Breast epithelium (tissue), 4 donors: ENCODE measurements around the gene LSM11. TPM values are rescaled to one million over a fixed set of nuclear protein-coding genes. Genes with fewer than 3 reads are reported as not detected.
"Not testable (repeated sequence)": the region's sequence is repeated elsewhere in the genome, so short reads cannot be mapped to it uniquely, and the experiment has no call there.

ENCODE experiments used
- DNase-seq, 2 donors: peaks; one replicate each; pipeline ENCODE4 v3.0.0-alpha.2; 2019; ENCODE audit warnings: low spot score in 2 of 2
- H3K27ac ChIP-seq, 2 donors: fragments of 200-600 bp; sonication (generic) in 1 of 2; one replicate each; pipeline ENCODE4 v1.5.1; 2016 to 2019; ENCODE audit warnings: mild to moderate bottlenecking in 1 of 2
- H3K27me3 ChIP-seq, 2 donors: fragments of 200-600 bp; sonication (generic) in 1 of 2; one replicate each; pipeline versions ENCODE4 v1.5.1 to v1.6.0; 2017 to 2019; ENCODE audit warnings: control low read depth in 1 of 2, mild to moderate bottlenecking in 1 of 2
- H3K36me3 ChIP-seq: fragments of 200-600 bp; one replicate; pipeline ENCODE4 v1.5.1; 2019
- H3K4me1 ChIP-seq, 2 donors: fragments of 200-600 bp; sonication (generic); one replicate each; pipeline ENCODE4 v1.5.1; 2016 to 2019; ENCODE audit warnings: control low read depth in 1 of 2
- H3K4me3 ChIP-seq, 3 donors: fragments of 200-600 bp; sonication (generic); 1 replicate in 2 of 3; 2 replicates in 1 of 3; pipeline ENCODE4 v1.5.1; 2016 to 2019; ENCODE audit warnings: mild to moderate bottlenecking in 3 of 3, moderate library complexity in 2 of 3
- H3K9me3 ChIP-seq, 2 donors: fragments of 200-600 bp; sonication (generic) in 1 of 2; one replicate each; pipeline ENCODE4 v1.5.1; 2016 to 2019; ENCODE audit warnings: control low read depth in 1 of 2
- POLR2A ChIP-seq: fragments of 450-650 bp; IDR thresholded peaks from one replicate; pipeline ENCODE4 v1.6.1; 2016; ENCODE audit warnings: antibody characterized with exemption, mild to moderate bottlenecking, moderate library complexity
- POLR2AphosphoS5 ChIP-seq, 3 donors: sonication (generic); formaldehyde crosslinking; IDR thresholded peaks; one replicate each; pipeline ENCODE4 v1.6.1; 2017; ENCODE audit warnings: antibody characterized with exemption in 3 of 3
- intact Hi-C: fragments of 100-400 bp; cut with DNase I; formaldehyde crosslinking; loops from one replicate; pipeline ENCODE4 v1.15.1; 2023; ENCODE audit warnings: low total_unique reads
- total RNA-seq, 3 donors: library from RNA; depleted of rRNA; stranded (reverse); fragments of >200 nt; gene quantifications; one replicate each; pipeline ENCODE4 v1.1.0, GENCODE V29; 2016
- TF ChIP-seq, protein P1 (sequence below), 3 donors: fragments of 450-650 bp; IDR thresholded peaks; one replicate each; pipeline ENCODE4 v1.5.1; 2016 to 2017; ENCODE audit warnings: antibody characterized with exemption in 3 of 3, mild to moderate bottlenecking in 3 of 3, moderate library complexity in 3 of 3

The LSM11 gene
- 1 to 10 TPM; 1.8 to 5.7 (median 4.6) TPM for total RNA-seq

DNA sequence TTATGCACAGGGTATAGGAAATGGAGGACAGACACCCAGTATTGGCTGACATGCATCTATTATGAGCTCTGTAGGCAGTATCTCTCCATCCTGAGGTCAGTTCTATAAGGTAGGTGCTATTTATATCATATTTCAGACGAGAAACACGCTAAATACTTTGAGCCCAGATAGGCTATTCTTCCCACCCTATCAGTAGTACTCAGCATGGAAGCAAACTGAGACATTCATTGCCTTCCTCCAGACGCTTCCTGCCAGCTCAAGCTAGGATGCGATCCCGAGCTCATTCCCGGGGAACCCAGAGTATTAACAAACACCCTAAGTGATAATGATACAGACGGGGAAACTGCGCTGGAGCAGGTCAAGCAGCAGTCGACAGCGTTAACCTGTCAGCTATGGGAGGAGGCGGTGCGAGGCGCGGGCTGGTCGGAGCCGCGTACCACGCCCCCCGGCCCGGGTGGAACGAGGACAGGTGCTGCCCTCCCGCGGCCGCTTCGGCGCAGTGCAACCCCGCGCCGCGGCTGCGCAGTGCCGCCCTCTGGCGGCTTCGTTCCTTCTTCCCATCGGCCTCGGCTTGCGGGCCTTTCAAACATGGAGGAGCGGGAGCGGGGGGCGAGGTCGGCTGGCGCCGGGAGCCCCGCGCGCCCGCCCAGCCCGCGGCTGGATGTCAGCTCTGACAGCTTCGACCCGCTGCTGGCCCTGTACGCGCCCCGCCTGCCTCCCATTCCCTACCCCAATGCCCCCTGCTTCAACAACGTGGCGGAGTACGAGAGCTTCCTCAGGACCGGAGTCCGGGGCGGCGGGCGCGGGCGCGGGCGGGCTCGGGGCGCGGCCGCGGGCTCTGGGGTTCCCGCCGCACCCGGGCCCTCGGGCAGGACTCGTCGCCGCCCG is at the start of gene LSM11:
LSM11 (plus strand) TSS at position 550 of the 888 bp plus-strand sequence; CDS start at position 589, 39 bp downstream.
- Histone ChIP-seq H3K4me1 (no peaks in the 10 kb centered on the region), H3K27ac (peak within 1 kb of the TSS; percentile 59 to 65), H3K36me3 (no peaks in the 10 kb centered on the region), H3K27me3 (no peaks in the 10 kb centered on the region), H3K9me3 (no peaks in the 10 kb centered on the region), H3K4me3 (peak within 1 kb of the TSS; percentile 82 to 92 (median 83))
- peak; percentile 81 to 83 for DNase-seq
- intact Hi-C loops = no loop called here
- TF ChIP-seq POLR2A (no peak), POLR2AphosphoS5 (IDR thresholded peaks at IDR 0.05) (peak in 1 of 3 donors; percentile 8)
- TF ChIP-seq, protein P1, sequence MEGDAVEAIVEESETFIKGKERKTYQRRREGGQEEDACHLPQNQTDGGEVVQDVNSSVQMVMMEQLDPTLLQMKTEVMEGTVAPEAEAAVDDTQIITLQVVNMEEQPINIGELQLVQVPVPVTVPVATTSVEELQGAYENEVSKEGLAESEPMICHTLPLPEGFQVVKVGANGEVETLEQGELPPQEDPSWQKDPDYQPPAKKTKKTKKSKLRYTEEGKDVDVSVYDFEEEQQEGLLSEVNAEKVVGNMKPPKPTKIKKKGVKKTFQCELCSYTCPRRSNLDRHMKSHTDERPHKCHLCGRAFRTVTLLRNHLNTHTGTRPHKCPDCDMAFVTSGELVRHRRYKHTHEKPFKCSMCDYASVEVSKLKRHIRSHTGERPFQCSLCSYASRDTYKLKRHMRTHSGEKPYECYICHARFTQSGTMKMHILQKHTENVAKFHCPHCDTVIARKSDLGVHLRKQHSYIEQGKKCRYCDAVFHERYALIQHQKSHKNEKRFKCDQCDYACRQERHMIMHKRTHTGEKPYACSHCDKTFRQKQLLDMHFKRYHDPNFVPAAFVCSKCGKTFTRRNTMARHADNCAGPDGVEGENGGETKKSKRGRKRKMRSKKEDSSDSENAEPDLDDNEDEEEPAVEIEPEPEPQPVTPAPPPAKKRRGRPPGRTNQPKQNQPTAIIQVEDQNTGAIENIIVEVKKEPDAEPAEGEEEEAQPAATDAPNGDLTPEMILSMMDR (IDR thresholded peaks at IDR 0.05) = peak; percentile 84 to 98 (median 89)

DNA sequence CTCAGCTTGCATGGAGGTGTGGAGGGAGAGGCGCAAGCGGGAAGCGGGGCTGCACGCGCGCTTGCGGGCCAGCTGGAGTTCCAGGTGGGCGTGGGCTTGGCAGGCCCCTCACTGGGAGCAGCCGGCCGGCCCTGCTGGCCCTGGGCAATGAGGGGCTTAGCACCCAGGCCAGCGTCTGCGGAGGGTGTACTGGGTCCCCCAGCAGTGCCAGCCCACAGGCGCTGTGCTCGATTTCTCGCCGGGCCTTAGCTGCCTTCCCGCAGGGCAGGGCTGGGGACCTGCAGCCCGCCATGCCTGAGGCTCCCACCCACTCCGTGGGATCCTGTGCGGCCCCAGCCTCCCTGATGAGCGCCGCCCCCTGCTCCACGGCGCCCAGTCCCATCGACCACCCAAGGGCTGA is 49.7 kb upstream of the LSM11 start:
- H3K4me3 ChIP-seq, H3K27me3 ChIP-seq, H3K36me3 ChIP-seq, H3K4me1 ChIP-seq, DNase-seq, H3K27ac ChIP-seq, intact Hi-C loops: not testable (repeated sequence)
- H3K9me3 ChIP-seq = peaks cover 3 to 23% of the 10 kb centered on the region in 2 donors

DNA sequence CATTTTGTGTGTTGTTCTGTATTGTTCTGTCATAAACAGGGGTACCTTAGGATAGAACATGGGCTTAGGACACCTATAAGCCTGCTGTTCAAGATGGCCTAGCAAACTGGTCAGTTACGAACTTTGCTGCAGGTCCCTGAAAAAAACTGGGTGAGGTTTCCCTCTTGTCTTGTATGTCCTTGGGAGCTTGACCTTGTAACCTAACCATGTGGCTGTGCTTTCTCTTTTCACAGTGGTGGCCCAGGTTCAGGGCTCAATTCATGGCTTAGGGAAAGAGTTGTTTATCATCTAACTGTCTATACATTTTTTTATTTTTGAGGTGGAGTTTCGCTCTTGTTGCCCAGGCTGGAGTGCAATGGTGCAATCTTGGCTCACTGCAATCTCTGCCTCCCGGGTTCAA is 47.4 kb upstream of the LSM11 start:
- DNase-seq, H3K4me1 ChIP-seq, H3K27ac ChIP-seq, H3K36me3 ChIP-seq, H3K4me3 ChIP-seq, H3K27me3 ChIP-seq, intact Hi-C loops: not testable (repeated sequence)
- peaks cover 16 to 17% of the 10 kb centered on the region in 2 donors for H3K9me3 ChIP-seq

DNA sequence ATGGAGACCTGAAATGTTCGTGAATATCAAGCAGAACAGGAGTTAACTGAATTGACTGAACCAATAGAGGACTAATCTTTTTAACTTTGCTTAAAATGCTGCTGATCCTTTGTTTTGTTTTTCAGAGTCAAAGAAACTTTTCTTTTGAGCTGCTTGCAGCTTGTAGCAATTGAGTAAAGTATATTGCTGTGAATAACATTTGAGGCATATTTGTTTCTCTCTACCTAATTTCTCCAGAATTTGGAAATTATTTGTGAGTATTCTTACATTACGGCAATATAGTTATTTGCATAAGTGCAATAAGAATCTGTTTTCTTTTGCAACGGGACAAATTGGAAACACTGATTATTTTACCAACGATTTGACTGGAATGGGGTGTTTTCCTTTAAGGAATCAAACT is 44.8 kb upstream of the LSM11 start:
- H3K27ac ChIP-seq, H3K27me3 ChIP-seq, intact Hi-C loops, DNase-seq, H3K4me3 ChIP-seq, H3K4me1 ChIP-seq, H3K36me3 ChIP-seq: not testable (repeated sequence)
- peaks cover 16 to 21% of the 10 kb centered on the region in 2 donors for H3K9me3 ChIP-seq

DNA sequence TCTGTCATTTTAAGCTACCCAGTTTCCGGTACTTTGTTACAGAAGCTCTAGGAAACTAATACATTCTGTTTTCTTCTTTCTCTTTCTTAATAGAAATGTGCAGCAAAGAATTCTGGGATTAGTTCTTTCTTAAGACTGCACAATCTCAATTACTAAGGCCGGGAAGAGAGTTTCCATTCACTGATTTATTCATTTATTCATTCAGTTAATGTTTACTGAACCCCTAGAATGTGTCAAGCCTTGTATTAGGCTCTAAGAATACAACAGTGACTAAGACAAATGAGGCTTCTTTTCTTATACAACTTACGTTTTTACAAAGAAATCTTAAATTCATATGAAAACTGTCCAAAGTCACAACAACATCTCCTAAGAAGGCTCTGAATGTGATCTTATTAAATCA is 39.8 kb upstream of the LSM11 start:
- H3K4me1 ChIP-seq = no peaks in the 10 kb centered on the region
- H3K4me3 ChIP-seq = no peak overlapping the region
- no peak for DNase-seq
- no peak overlapping the region for H3K27ac ChIP-seq
- H3K36me3 ChIP-seq = no peaks in the 10 kb centered on the region
- TF ChIP-seq POLR2A (no peak), POLR2AphosphoS5 (IDR thresholded peaks at IDR 0.05) (no peak)
- TF ChIP-seq, protein P1 (IDR thresholded peaks at IDR 0.05) = no peak
- no peaks in the 10 kb centered on the region for H3K27me3 ChIP-seq
- peaks cover 8 to 14% of the 10 kb centered on the region in 2 donors for H3K9me3 ChIP-seq
- intact Hi-C loops = no loop called here

DNA sequence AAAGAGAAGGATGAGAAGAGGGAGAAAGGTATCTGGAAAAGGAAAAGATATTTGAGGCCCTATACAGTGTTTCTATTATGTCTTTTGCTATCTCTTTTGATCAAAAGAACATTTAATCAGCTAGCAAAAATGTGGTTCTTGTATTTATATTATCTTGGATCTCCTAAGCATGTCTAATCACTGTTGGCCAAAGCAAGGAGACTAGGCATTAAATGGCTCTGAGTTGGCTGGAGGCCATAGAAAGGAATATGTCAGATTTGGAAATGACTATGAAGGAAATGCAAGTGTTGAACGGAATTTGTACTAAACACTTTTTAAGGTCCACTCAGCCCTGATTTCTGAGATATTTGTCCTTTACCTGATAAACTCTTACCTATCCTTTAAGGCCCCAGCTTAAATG is 34.6 kb upstream of the LSM11 start:
- intact Hi-C loops = no loop called here
- Histone ChIP-seq H3K9me3 (no peaks in the 10 kb centered on the region), H3K4me3 (no peak overlapping the region), H3K4me1 (no peaks in the 10 kb centered on the region), H3K27me3 (no peaks in the 10 kb centered on the region), H3K36me3 (no peaks in the 10 kb centered on the region), H3K27ac (no peak overlapping the region)
- DNase-seq = no peak
- no peak for TF ChIP-seq POLR2AphosphoS5 (IDR thresholded peaks at IDR 0.05)
- TF ChIP-seq POLR2A = no peak
- TF ChIP-seq, protein P1 (IDR thresholded peaks at IDR 0.05) = no peak
